NK-92 treated with Interleukin-12 subunit alpha and Interleukin-12 subunit beta, amount 100 ng/mL, for 24 hours (cell line): Measurements from ENCODE around the gene ST3GAL2.

Experiments
- DNase-seq: peaks from one replicate; lab custom pipeline; 2025; lab: John Stamatoyannopoulos, UW

The ST3GAL2 gene

DNA sequence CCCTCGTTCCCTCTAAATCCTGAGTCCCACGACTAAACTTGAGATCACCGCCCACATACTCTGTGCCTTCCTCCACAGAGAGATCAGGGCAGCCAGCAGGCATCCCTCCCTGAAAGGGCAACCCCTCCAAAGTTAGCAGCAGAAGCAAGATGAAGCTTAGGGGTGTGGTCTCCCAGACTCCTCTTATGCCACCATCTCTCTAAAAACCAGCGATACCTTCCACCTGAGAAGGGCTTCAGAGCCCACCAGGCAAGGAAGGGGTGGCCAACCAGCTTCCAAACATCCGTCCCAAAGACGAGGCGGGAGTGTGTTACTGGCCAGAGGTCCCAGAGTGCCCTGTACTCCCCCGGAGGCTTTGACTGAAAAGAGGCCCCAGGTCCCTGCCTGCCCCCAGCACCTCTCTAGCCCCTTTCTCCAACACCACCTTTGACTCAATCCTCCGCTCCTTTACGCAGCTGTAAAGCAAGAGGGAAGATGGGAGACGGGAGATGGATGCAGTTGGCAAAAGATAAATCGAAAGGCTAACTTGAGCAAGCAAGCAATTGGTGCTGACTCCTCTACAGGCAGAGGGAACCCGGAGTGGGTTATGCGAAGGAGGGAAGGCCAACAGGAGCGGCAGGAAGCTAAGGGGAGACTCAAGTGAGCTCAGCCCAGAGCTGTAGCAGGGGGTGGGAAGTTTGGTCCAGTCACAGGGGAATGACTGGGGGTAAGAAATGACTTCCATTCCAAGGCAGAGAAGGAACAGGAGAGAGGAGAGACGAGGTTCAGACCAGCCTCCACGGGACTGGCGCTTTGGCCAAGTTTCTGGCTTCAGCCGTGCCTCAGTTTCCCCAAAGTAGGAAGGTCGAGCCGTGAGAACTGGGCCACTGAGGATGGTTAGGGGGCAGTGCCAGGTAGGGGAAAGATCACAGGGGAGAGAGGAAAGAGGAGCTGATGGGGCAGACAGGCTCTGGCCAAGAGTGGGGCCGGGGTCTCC is 1.0 kb downstream of the ST3GAL2 start:
- no peak for DNase-seq

DNA sequence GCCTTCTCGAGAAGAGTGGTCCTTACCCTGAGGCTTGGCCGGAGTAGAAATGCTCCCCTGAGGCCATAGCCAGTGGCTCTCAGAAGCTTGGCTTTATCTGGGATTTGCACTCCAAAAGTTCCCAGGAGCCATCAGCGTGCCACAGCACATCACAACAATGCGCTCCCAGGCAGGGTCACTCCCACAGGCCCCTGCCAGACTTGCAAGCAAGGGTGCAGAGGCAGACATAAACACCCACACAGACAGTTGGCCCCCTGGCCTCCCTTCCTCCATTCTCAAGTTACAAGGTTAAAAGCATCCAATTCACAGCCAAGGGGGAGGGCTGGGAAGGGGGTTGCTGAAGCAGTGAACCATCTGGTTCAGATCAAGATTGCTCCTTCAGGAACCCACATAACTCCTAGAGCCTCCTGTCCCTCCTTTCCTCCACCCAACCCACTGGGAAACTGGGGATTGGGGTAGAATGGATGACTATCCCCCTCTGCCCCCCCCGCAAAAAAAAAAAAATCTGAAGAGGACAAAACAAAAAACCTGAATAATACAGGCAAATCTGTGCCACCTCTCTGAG is 1.8 kb downstream of the ST3GAL2 start:
- no peak for DNase-seq

DNA sequence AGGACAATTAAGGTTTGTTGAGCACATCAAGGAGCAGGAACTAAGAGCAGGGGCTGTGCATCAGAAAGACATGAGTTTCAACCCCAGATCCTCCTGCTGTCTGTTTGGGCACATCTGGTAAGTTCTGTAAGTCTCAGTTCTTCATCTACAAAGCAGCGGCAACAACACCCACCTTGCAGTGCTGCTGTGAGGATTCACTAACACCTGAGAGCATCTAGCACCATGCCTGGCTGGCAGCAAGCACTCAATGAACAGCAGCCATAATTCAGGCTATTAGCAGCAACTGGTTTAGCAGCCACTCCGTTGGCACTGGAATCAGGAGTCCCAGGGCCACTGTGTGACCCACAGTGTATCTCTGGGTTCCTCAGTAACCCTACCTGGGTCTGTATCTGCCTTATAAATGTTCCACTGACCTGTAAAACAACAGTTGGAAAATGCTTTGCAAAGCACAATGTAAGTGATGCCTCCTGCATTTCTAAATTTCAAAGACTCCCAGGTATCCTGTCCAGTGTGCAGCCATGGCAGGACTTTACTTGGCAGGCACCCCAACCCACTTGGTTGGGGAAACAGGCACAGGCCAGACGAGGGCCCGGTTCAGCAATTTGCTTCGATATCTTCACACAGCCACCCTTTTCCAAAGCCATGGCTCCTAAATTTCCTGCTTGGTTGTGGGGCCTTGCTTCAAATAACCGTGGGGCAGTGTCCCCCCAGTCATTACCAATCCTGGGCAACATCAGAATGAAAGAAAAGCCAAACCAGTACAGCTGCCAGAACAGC is 4.2 kb downstream of the ST3GAL2 start:
- no peak for DNase-seq

DNA sequence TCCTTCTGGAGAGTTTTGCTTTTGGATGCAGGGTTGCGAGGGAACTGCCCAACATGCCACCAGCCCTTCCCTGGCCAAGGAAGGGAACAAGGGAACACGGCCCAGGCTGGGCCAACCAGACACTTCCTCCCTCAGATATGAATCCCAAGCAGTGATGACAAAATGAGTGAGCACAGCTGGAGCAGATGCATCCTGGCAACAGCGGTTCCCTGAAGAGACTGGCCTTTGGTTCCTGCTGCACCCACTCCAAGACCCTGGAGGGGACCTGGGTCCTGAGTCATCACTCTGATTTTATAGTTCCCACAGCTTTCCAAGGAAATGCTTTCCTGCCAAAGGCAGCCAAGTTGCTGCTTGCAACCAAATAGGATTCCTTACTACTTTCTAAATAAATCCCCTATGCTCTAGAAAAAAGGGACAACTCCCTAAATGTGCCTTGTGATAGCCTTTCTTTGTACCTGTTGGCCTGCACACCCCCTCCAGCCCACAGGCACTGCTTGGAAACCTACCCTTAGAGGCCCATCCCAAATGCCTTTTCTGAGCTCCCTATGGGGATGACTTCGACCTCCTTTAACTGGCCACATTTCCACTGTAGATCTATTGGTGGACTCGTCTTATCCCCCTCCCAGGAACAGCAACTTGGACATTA is 5.3 kb downstream of the ST3GAL2 start:
- no peak for DNase-seq

DNA sequence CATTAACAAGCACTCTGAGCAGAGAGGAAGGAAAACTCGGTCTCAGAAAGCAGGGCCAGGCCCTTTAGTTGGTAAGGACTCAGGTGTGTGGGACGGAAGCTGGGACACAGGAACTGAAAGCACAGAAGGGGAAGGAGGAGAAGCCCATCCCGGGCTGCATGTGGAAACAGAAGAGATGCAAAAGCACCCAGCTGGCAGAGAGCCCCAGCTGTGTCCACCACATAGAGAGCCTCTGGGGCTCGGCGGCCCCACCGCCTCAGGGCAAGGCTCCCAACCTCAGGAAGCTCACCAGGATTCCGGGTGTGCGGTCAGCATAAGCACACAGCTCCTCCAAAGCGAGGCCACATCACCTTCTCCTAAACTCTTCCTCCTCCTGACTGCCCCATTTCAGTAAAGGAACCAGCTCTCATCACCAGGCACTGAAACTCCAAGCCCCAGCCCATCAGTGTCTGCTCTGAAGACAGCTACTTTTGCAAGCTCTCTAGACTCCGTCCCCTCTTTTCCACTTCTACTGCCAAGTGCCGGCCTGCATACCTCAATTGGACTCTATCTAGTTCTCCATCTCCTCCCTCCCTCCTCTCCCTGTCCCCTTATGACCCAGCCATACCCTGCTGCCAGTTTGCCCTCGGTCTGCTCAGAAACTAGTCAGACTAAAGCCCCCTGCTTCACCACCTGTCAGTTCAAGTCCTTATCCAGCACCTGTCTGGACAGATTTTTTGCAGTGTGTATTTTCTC is 6.0 kb downstream of the ST3GAL2 start:
- no peak for DNase-seq

DNA sequence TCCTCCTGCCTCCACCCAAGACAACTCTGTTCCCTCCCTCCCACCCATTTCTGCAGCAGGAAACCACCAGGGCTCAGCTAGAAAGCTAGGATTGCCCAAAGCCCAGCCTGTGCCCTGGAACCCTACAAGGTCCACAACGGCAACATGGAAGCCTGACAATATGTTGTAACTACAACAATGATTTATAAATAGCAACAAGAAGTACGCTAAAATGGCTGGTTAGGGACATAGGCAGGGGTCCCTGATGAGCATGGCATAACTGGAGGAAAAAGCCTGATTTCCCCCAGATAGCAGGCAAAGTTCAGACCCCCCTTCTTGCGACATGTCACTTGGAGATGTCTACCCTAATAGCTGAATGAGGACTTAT is 6.6 kb downstream of the ST3GAL2 start:
- no peak for DNase-seq

DNA sequence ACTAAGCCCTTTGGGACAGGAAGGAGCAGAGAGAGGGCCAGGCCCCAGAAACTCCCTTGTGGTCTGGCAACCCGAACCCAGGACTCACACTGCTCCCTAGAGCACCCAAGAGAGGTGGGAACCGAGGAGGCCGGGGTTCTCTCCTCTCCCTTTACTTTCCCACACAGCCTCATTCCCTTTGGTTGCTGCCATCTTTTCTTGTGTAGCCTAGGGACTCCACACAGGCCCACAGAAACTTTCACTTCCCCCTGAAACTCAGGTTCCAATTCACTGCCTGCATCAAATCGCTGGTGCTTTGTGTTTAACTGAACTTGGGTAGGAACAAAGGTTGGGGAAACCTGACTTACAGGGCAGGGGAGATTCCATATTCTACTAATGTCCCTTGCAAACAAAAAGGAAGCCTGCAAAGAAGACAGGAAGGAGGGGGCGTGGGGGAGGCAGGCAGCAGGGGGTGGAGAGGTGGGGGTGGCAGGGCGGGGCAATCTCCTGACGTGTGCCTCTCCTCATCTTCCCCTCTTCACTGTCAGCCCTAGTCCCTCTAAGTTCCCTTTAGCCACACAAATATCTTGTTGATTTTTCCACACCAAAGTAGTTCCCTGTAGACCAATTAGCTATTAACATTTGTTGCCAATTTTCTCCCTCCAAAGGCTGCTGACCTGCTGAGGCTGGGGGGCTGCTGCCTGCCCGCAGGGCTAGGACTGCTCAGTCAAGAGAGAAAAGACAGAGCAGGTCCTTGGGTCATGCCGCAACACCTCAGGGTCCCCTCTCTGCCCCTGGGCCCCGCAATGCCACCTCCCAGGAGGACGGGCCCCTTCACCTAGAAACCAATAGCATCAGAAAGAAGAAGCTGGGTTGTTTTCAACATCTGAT is 8.0 kb downstream of the ST3GAL2 start:
- DNase-seq = no peak

DNA sequence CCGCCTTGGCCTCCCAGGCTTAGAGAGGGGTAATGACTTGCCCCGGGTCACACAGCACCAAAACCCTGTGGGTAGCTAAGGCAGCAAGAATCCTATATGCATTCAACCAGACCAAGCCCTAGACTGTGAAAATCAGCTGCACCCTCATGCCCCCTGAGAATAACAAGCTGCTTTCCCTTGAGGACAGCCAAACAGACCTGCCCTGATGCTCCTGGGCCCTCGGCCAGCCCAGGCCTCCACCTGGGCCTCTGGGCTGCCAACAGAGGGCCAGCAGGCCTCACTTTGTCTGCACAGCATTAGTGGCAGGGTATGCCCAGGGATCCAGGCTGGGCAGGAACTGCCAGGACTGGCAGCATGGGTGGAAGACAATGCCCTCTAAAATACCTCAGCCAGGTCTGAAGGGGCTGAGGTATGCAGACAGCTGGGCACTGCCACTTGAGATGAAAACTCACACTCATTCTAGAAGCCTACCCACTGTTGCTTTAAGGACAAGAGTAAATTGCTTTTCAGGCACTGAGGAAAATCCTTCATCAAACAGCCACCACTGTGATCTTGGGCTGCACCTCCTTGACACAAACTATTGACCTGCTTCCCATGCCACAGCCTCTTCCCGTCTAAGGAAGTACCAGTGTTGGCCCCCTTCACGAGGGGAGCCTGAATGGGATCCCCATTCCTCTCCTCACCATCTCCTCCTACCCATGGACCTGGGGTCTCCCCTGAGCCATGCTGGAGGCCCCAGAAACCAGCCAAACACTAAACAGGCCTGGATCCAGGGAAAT is 8.8 kb downstream of the ST3GAL2 start:
- no peak for DNase-seq

DNA sequence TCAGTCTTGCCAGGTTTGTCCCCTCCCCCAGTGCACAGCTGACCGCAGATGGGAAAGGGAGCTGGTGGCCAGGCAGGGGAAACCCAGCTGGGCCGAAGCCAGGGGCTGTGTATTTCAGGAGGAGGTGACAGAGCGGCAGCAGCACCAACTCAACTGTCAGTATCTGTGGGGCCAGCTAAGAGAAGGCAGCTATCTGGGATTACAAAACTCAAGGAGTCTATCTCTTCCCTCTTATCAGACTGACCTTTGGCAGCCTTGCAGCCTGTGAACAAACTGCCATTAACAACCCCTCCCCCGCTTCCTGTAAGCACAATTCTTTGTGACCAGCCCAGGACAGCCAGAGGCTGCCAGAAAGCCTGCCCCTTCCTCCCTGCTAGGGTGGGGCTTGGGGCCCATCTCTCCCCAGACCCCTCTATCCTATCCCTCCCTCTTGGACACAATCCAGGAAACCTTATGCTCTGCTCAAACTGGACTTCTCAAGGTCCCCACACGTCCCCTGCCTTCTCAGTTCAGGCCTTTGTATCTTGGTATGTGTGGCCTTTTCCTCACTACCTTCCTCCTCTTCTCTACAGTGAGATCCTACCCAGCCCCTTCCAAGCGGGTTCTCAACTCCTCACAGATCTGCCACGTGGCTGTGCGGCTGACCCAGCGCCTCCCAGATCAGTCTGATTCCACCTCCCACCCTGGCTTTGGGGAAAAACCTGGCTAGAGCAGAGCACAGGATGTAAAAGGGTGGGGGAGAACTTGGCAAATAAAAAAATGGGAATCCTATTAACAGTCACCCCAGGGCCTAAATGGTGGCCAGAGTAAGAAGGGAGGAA is 10.5 kb downstream of the ST3GAL2 start:
- peak; percentile 65 for DNase-seq

DNA sequence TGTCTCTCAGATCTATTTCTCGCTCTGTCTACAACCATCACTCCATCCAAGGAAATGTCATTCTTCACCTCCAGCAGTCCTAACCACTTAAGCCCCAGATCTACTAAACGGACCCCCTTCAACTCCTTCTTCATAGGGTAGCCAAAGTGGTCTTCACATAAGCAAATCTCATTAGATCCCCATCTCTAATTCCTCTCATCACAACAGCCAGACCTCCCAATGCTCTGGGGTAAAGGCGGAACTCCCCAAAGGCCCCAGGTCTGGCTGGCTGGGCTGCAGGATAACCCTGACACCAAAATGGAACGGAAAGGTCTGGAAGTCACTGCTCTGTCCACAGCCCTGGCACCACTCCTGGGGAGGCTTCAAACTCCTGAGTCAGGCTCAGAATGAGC is 11.1 kb downstream of the ST3GAL2 start:
- DNase-seq = no peak

DNA sequence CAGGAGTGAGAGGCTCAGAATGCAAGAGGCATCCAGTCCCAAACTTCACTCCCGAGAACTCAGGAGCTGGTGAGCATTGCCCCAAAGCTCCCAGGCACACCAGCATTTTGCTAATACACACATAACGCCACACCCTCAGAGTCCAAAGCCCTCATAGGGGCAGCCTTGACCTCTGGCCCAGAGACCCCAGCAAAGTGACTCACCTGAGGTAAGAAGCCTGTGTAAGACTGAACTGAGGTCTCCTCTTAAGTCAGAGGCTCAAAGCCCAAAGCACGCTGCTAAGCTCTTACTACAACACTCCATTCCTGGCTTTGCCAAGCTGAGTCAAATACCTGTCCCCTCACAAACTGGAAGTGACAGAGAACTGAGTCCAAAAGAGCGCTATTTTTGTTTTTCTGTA is 16.4 kb downstream of the ST3GAL2 start:
- no peak for DNase-seq

DNA sequence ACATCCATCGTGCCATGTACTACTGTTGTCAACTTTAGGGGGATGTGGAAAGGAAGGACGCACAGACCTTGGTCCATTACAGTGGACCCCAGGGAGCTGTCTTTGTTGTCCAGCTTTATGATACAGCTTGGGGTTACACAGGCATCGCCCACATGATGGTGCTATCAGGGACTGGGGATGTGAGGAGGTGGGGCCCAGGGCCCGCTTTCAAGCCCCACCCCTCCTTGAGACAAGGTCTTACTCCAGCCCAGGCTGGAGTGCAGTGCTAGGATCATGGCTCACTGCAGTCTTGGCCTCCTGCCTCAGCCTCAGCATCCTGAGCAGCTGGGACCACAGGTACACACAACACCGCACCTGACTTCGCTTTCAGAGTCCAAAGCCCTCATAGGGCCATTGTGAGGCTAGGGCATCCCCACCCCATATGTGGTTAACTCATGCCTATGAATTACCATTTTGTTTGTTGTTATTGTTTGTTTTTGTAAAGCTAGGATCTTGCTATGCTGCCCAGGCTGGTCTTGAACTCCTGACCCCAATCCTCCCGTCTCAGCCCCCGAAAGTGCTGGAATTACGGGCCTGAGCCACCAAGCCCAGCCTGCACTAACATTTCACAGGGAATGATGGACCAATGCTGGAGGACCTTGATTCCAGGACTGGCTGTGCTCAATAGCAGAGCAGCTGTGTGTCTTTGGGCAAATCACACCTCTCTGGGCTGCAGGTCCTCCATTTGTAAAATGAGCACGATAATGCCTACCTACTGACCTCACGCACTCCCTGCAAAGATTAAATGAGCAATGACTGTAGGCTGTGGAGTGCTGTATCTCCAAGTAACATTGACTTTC is 17.2 kb downstream of the ST3GAL2 start:
- no peak for DNase-seq

DNA sequence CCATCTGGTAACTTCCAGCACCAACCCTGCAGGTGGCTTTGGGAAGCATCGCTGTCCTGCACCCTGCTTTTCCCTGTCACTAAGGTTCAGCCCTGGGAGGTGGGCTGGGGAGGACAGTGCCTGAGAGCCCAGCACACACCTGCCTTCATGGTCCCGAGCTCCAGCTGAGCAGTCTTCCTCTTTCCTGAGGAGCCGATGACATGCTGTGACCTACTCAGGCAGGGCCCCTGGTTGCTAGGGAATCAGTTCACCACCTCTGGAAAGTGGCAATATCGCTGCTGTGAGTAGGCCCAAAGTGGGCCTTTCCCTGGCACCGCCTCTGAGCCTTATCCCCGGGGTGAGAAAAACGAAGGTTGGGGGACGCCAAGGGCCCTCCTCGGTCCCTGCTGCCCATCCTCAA is 17.9 kb downstream of the ST3GAL2 start:
- DNase-seq = no peak

DNA sequence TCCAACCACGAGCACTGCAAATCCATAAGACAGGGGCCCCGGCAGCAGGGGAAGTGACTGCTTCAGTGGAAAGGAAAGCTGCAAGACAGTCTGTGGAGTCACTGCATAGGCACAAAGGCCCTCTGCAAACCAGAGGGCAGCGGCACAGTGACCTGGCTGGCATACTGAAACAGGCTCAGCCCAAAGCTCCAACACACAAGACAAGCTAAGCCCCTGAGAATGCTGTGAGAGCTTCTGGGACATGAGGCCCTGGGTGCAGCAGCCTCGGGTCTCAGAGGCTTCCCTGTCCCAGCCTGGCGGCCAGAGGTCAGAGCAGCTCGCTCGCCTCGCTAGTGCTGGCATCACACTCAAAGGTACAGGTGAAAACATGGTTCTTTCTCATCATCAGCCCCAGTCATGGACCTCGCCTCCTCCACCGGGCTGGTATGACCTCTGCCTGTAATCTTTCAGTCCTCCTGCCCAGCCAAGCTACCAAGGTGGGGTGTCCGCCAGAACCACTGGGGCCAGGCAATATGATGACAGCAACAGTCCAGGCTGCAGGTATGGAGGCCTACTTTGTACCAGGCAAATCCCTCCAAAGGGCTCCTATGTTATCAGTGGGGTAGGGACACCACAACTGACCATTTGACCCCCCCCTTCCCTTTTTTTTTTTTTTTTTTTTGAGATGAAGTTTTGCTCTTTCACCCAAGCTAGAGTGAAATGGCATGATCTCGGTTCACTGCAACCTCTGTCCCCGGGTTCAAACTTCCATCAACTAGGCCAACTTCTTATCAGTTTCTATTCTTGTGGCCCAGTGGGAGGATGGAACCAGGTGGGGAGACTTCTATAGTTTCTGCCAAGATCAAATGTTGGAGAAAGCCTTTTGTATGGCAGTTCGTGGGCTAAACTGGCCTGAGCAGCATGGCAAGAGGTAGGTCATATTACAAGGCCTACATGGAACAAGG is 19.2 kb downstream of the ST3GAL2 start:
- no peak for DNase-seq

DNA sequence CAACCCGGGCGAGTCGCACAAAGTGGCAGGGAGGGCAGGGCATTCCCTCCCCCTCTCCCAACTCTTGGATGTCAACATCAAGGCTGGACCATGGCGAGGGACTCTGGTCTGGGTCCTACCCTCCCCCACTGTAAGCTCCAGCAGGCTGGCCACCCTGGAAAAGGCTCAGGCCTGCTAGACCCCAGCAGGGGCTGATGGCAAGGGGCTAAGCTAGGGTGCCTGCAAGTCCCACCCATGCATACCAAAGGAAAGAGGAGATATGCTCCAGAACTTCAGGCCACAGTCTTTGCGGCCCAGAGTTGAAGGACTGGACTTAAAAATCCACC is 19.9 kb downstream of the ST3GAL2 start:
- no peak for DNase-seq

DNA sequence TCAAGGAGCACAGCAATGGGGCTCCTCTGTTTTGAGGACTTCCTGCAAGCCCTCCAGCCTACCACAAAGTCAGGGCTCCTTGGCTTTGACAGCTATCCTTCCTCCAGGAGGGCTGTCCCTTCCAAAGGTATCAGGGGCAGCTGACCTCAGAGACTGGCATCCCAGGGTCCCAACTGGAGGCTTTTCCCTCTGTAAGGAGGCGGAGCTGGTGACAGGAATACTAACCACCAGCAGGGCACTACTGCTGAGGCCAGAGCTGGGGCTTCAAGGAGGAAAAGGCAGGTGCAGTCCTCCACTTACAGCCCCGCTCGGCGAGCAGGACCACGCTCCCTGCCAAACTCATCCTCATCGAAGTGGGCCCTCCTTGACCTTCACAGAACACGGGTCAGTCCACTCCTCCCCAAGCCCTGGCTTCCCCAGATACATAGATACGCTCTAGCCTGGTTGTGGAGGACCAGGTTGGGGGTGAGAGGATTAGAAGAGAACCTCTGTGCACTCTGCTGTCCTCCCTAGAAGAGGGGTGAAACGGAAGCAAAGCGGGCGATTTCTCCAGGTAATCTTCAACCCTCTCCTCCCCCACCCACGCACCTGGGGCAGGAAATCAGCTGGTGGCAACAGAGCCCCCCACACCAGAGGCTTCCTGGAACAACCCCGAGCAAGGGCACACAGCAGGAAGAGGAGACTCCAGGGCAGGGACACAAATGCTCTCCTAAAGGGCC is 20.5 kb downstream of the ST3GAL2 start:
- DNase-seq = no peak
